Endothelial cell of umbilical vein (primary cell): Measurements from ENCODE around the gene ZNF101. TPM values are rescaled to one million over a fixed set of nuclear protein-coding genes. Genes with fewer than 3 reads are reported as not detected.

Experiments
- BruUV-seq: library from RNA; stranded (reverse); fragments of 400-500 nt; replicated peaks from 2 replicates; lab custom pipeline; 2021; lab: Mats Ljungman, UMichigan
- CTCF ChIA-PET: fragments of 300-600, 350-600 bp; sonication (Branson Sonifier 250); formaldehyde crosslinking; loops from one replicate; lab custom pipeline; 2021; ENCODE audit warnings: antibody characterized with exemption, inconsistent platforms; lab: Charles Lee
- POLR2A ChIA-PET: fragments of 300-600, 350-600 bp; sonication (Branson Sonifier 250); formaldehyde crosslinking; loops from one replicate; lab custom pipeline; 2021; ENCODE audit warnings: antibody characterized with exemption, inconsistent platforms; lab: Charles Lee
- DNase-seq: peaks from one replicate; pipeline ENCODE4 v3.0.0-alpha.2; 2011; ENCODE audit warnings: low read depth, low spot score
- FAIRE-seq: peaks from 2 replicates; lab custom pipeline; 2011; peaks lifted over from hg19 to GRCh38; lab: Jason Lieb, UNC
- H2AFZ ChIP-seq: 2 replicates; pipeline ENCODE4 v1.6.0; 2012; ENCODE audit warnings: low read depth, low read length, control low read depth, inconsistent platforms
- H3K27ac ChIP-seq: 2 replicates; pipeline ENCODE4 v1.5.1; 2011; ENCODE audit warnings: low read depth, mild to moderate bottlenecking, control low read depth, low read length, moderate library complexity; ENCODE audit not compliant: insufficient read depth
- H3K27me3 ChIP-seq, 2 experiments: 2 replicates each; pipeline versions ENCODE4 v1.6.0 to v1.6.1; 2011; ENCODE audit warnings: low read length in 2 of 2, mixed read lengths in 1 of 2; ENCODE audit not compliant: control insufficient read depth in 2 of 2, insufficient read depth in 2 of 2
- H3K36me3 ChIP-seq, 2 experiments: 2 replicates in 1 of 2; 3 replicates in 1 of 2; pipeline ENCODE4 v1.5.1; 2011; ENCODE audit warnings: low read length in 2 of 2, mild to moderate bottlenecking in 1 of 2, moderate library complexity in 1 of 2; ENCODE audit not compliant: control insufficient read depth in 2 of 2, insufficient read depth in 2 of 2; ENCODE audit errors: extremely low read depth in 1 of 2
- H3K4me1 ChIP-seq: 3 replicates; pipeline ENCODE4 v1.5.1; 2011; ENCODE audit warnings: mild to moderate bottlenecking, low read length; ENCODE audit not compliant: control insufficient read depth, insufficient read depth; ENCODE audit errors: extremely low read depth
- H3K4me2 ChIP-seq: 2 replicates; pipeline ENCODE4 v1.6.1; 2011; ENCODE audit warnings: low read length, control low read depth, mixed read lengths; ENCODE audit not compliant: insufficient read depth
- H3K4me3 ChIP-seq, 3 experiments: fragments of 200-600 bp in 1 of 3; sonication (generic), shearing (Covaris generic) in 1 of 3; replicated peaks in 1 of 3; 2 replicates each; pipeline ENCODE4 v1.5.1; 2011 to 2016; ENCODE audit warnings: control low read depth in 3 of 3, low read length in 3 of 3, mild to moderate bottlenecking in 2 of 3, inconsistent platforms in 1 of 3, low read depth in 1 of 3, moderate library complexity in 1 of 3; ENCODE audit not compliant: insufficient read depth in 1 of 3
- H3K79me2 ChIP-seq: 2 replicates; pipeline ENCODE4 v1.6.0; 2012; ENCODE audit warnings: low read length, inconsistent platforms; ENCODE audit not compliant: control insufficient read depth, insufficient read depth
- H3K9ac ChIP-seq: replicated peaks from 2 replicates; pipeline ENCODE3; 2011; ENCODE audit warnings: low read length, control low read depth; ENCODE audit not compliant: insufficient read depth; ENCODE audit errors: extremely low read depth
- H3K9me1 ChIP-seq: replicated peaks from 3 replicates; pipeline ENCODE4 v1.6.0; 2011; ENCODE audit warnings: mild to moderate bottlenecking, low read length; ENCODE audit not compliant: control insufficient read depth, insufficient read depth; ENCODE audit errors: extremely low read depth
- H3K9me3 ChIP-seq: replicated peaks from 2 replicates; pipeline ENCODE4 v1.5.1; 2012; ENCODE audit warnings: low read length, inconsistent platforms; ENCODE audit not compliant: control insufficient read depth, insufficient read depth
- H4K20me1 ChIP-seq: replicated peaks from 2 replicates; pipeline ENCODE3; 2011; ENCODE audit warnings: mild to moderate bottlenecking, low read length; ENCODE audit not compliant: control insufficient read depth, insufficient read depth; ENCODE audit errors: extremely low read depth
- FOS ChIP-seq: IDR thresholded peaks from 2 replicates; pipeline ENCODE4 v1.6.1; 2011; ENCODE audit warnings: mild to moderate bottlenecking, low read length, moderate library complexity, borderline replicate concordance; ENCODE audit not compliant: insufficient read depth
- GATA2 ChIP-seq: IDR thresholded peaks from 2 replicates; pipeline ENCODE4 v1.7.0; 2011; ENCODE audit warnings: low read depth, mild to moderate bottlenecking, moderate library complexity, mixed read lengths, low read length; ENCODE audit not compliant: insufficient read length, insufficient read depth
- MYC ChIP-seq: IDR thresholded peaks from one replicate; pipeline ENCODE4 v1.6.1; 2011; ENCODE audit warnings: mild to moderate bottlenecking, low read depth, low read length
- POLR2A ChIP-seq: IDR thresholded peaks from 2 replicates; pipeline ENCODE4 v1.6.1; 2012; ENCODE audit warnings: low read depth, mild to moderate bottlenecking, control low read depth, low read length
- POLR2AphosphoS5 ChIP-seq: IDR thresholded peaks from 2 replicates; pipeline ENCODE4 v1.6.1; 2012; ENCODE audit warnings: low read depth, mild to moderate bottlenecking, control low read depth, low read length, moderate library complexity; ENCODE audit not compliant: insufficient read depth
- dilution Hi-C: fragments of 300-500 bp; cut with MboI; formaldehyde crosslinking; loops from one replicate; pipeline ENCODE4 v1.15.0; 2019; ENCODE audit warnings: low sequenced_read_pairs; ENCODE audit not compliant: extremely low pct_ligation_motif_present
- intact Hi-C: fragments of 100-400 bp; cut with micrococcal nuclease; formaldehyde crosslinking; loops from one replicate; pipeline ENCODE4 v1.10.0; 2022
- polyA plus RNA-seq, 4 experiments: library from polyadenylated mRNA; depleted of rRNA in 3 of 4; stranded (reverse) in 3 of 4; unstranded in 1 of 4; fragments of >200 nt; gene quantifications; 2 replicates each; pipeline versions ENCODE4 v1.2.1 to v1.2.3, GENCODE V29; 2011 to 2012; ENCODE audit warnings: missing spikeins in 1 of 4
- total RNA-seq: library from RNA; stranded (reverse); gene quantifications from 2 replicates; pipeline ENCODE4 v1.2.3, GENCODE V29; 2021
- TF ChIP-seq, protein P1 (sequence below): IDR thresholded peaks from 2 replicates; pipeline ENCODE4 v1.6.1; 2011; ENCODE audit not compliant: insufficient read depth, insufficient read length
- TF ChIP-seq, protein P2 (sequence below), 2 donors: IDR thresholded peaks; 1 replicate in 1 of 2; 2 replicates in 1 of 2; pipeline ENCODE4 v1.5.1; 2011; ENCODE audit warnings: low read length in 2 of 2, mild to moderate bottlenecking in 2 of 2, moderate library complexity in 2 of 2, control low read depth in 1 of 2, inconsistent platforms in 1 of 2, low read depth in 1 of 2; ENCODE audit not compliant: insufficient read depth in 1 of 2; ENCODE audit errors: extremely low read depth in 1 of 2

ZNF101 gene
- total and polyA plus RNA-seq, 2 donors (not counting 3 experiments of a cell fraction or from before 2014, with no cell fraction given), result 2.8 to 12.8 TPM

DNA sequence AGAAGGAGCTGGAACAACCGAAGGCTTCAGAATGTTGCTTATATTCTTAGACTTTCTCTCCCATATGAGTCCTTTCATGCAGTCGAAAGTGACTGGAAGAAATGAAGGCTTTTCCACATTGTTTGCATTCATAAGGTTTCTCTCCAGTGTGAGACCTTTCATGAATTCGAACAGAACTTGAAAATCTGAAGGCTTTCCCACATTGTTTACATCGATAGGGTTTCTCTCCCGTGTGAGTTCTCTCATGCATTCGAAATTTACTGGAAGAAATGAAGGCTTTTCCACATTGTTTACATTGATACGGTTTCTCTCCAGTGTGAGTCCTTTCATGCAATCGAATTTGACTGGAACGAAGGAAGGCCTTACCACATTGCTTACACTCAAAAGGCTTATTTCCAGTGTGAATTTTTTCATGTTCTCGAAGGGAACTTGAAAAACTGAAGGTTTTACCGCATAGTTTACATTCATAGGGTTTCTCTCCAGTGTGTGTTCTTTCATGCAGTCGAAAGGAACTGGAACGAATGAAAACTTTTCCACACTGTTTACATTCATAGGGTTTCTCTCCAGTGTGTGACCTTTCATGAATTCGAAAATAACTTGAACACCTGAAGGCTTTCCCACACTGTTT is 42.8 kb downstream of the ZNF101 start:
- H3K36me3 ChIP-seq, result peaks cover 2 to 4% of the 10 kb centered on the region in 2 experiments
- FAIRE-seq (no peak), DNase-seq (no peak)
- H3K27ac ChIP-seq, result no peak overlapping the region
- H3K4me2 ChIP-seq, result no peak overlapping the region
- CTCF ChIA-PET, result no interaction called here
- dilution Hi-C loops (no loop called here), intact Hi-C loops (no loop called here)
- peaks cover 40% of the 10 kb centered on the region for H3K9me3 ChIP-seq
- no peaks in the 10 kb centered on the region for H3K4me1 ChIP-seq
- no peak overlapping the region for H3K4me3 ChIP-seq
- BruUV-seq, result no TSS peak
- H3K79me2 ChIP-seq, result no peaks in the 10 kb centered on the region
- POLR2A ChIA-PET, result no interaction called here
- no peaks in the 10 kb centered on the region for H4K20me1 ChIP-seq
- TF ChIP-seq, protein P1, sequence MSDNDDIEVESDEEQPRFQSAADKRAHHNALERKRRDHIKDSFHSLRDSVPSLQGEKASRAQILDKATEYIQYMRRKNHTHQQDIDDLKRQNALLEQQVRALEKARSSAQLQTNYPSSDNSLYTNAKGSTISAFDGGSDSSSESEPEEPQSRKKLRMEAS, result no peak
- no peak overlapping the region for H3K9ac ChIP-seq
- no peaks in the 10 kb centered on the region for H3K9me1 ChIP-seq
- H2AFZ ChIP-seq, result no peak overlapping the region
- H3K27me3 ChIP-seq, result no peaks in the 10 kb centered on the region

DNA sequence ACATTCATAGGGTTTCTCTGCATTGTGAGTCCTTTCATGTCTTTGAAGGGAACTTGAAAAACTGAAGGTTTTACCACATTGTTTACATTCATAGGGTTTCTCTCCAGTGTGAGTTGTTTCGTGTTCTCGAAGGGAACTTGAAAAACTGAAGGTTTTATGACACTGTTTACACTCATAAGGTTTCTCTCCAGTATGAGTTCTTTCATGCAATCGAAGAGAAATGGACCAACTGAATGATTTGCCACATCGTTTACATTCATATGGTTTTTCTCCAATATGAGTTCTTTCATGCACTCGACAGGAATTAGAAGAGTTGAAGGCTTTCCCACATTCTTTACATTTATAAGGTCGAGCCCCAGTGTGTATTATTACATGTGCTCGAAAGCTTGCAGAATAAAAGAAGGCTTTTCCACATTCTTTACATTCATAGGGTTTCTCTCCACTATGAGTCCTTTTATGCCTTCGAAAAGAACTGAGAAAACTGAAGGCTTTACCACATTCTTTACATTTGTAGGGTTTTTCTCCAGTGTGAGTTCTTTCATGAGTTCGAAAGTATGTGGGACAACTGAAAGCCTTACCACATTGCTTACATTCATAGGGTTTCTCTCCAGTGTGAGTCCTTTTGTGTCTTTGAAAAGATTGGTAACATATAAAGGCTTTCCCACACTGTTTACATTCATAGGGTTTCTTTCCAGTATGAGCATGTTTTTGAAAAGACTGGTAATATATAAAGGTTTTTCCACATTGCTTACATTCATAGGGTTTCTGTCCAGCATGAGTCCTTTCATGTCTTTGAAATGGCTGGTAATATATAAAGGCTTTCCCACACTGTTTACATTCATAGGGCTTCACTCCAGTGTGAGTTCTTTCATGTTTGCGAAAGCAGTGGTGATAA is 43.5 kb downstream of the ZNF101 start:
- DNase-seq (no peak), FAIRE-seq (no peak)
- Histone ChIP-seq H3K36me3 (peaks cover 2 to 4% of the 10 kb centered on the region in 2 experiments), H3K27me3 (no peaks in the 10 kb centered on the region), H3K9ac (no peak overlapping the region), H3K9me1 (no peaks in the 10 kb centered on the region), H4K20me1 (no peaks in the 10 kb centered on the region), H3K4me1 (no peaks in the 10 kb centered on the region), H3K4me2 (no peak overlapping the region), H3K27ac (no peak overlapping the region), H3K9me3 (peaks cover 40% of the 10 kb centered on the region), H3K4me3 (no peak overlapping the region), H3K79me2 (no peaks in the 10 kb centered on the region), H2AFZ (no peak overlapping the region)
- dilution Hi-C loops, result no loop called here
- ChIA-PET POLR2A (no interaction called here), CTCF (no interaction called here)
- BruUV-seq, result no TSS peak
- intact Hi-C loops, result no loop called here
- TF ChIP-seq, protein P2, sequence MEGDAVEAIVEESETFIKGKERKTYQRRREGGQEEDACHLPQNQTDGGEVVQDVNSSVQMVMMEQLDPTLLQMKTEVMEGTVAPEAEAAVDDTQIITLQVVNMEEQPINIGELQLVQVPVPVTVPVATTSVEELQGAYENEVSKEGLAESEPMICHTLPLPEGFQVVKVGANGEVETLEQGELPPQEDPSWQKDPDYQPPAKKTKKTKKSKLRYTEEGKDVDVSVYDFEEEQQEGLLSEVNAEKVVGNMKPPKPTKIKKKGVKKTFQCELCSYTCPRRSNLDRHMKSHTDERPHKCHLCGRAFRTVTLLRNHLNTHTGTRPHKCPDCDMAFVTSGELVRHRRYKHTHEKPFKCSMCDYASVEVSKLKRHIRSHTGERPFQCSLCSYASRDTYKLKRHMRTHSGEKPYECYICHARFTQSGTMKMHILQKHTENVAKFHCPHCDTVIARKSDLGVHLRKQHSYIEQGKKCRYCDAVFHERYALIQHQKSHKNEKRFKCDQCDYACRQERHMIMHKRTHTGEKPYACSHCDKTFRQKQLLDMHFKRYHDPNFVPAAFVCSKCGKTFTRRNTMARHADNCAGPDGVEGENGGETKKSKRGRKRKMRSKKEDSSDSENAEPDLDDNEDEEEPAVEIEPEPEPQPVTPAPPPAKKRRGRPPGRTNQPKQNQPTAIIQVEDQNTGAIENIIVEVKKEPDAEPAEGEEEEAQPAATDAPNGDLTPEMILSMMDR (IDR thresholded peaks at IDR 0.05; ENCODE audit: extremely low read depth in 1 of 2, insufficient read depth in 1 of 2, low read depth in 1 of 2, low read length in 2 of 2), result no peak
- TF ChIP-seq FOS (no peak), GATA2 (no peak), POLR2A (no peak), MYC (no peak), POLR2AphosphoS5 (no peak)
- TF ChIP-seq, protein P1, result no peak
